GM12878 (cell line): ENCODE measurements around the gene P3H3.

Experiments used
- BMI1 ChIP-seq: fragments of 450-650 bp; IDR thresholded peaks from 2 replicates; pipeline ENCODE4 v1.6.1; 2016; ENCODE audit warnings: mild to moderate bottlenecking, moderate library complexity, borderline replicate concordance
- EP300 ChIP-seq, 2 experiments: fragments of 150-350 bp in 1 of 2; IDR thresholded peaks; 2 replicates each; pipeline ENCODE4 v1.6.1; 2011 to 2012; ENCODE audit warnings: low read depth in 2 of 2, low read length in 2 of 2, borderline replicate concordance in 1 of 2, improper control_type of control experiment in 1 of 2, inconsistent platforms in 1 of 2; ENCODE audit not compliant: control insufficient read depth in 1 of 2
- POLR2A ChIP-seq: IDR thresholded peaks from 2 replicates; pipeline ENCODE4 v1.6.1; 2011; ENCODE audit warnings: low read depth, mild to moderate bottlenecking, low read length
- TCF3 ChIP-seq: IDR thresholded peaks from 2 replicates; pipeline ENCODE4 v1.6.1; 2012; ENCODE audit warnings: low read depth, mild to moderate bottlenecking, low read length, borderline replicate concordance; ENCODE audit not compliant: insufficient read depth
- TF ChIP-seq, protein P1 (sequence below), 3 experiments: IDR thresholded peaks in 2 of 3; conservative IDR thresholded peaks in 1 of 3; 2 replicates each; pipeline ENCODE4 v1.5.1; 2011; ENCODE audit warnings: low read depth in 3 of 3, low read length in 3 of 3, mild to moderate bottlenecking in 3 of 3, control low read depth in 2 of 3, moderate library complexity in 2 of 3, inconsistent platforms in 1 of 3, mixed read lengths in 1 of 3; ENCODE audit not compliant: control insufficient read depth in 2 of 3, insufficient read depth in 1 of 3; ENCODE audit errors: extremely low read depth in 1 of 3

DNA sequence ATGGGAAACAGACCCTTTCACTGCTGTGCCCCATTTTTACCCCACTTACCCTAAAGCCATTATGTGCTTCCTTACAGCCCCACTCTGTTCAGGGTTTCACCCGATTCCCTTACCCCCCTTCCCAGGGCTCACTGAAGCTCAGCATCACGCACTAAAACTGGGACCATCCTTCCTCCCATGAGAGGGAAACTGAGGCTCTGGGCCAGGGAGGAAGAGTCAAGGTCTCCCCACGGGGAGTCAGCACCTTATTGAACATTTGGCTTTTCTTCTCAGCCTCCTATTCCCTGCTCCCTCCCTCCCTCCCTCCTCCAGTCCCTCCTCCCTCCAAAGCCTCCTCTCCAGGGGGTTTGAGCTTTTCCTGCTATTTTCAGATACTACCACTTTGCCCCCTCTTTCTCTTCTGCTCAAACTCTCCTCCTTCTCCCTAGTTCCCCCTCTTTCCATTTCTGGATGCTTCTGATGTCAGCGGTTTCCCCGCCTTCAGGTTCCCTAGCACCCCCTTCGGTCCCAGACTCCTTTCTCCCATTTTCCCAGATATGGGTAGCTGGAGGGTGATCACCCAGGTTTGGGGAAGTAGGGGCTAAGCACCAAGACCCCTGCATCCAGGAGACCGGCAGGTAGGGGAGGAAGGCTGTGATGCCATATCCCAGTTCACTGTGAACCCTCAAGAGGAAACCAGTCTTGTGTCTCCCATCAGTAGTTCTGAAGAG lies 5.6 kb upstream of the P3H3 start:
- TF ChIP-seq, protein P1, sequence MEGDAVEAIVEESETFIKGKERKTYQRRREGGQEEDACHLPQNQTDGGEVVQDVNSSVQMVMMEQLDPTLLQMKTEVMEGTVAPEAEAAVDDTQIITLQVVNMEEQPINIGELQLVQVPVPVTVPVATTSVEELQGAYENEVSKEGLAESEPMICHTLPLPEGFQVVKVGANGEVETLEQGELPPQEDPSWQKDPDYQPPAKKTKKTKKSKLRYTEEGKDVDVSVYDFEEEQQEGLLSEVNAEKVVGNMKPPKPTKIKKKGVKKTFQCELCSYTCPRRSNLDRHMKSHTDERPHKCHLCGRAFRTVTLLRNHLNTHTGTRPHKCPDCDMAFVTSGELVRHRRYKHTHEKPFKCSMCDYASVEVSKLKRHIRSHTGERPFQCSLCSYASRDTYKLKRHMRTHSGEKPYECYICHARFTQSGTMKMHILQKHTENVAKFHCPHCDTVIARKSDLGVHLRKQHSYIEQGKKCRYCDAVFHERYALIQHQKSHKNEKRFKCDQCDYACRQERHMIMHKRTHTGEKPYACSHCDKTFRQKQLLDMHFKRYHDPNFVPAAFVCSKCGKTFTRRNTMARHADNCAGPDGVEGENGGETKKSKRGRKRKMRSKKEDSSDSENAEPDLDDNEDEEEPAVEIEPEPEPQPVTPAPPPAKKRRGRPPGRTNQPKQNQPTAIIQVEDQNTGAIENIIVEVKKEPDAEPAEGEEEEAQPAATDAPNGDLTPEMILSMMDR (IDR thresholded peaks at IDR 0.05 in 2 of 3, conservative IDR thresholded peaks at IDR 0.05 in 1 of 3; ENCODE audit: control insufficient read depth in 2 of 3, extremely low read depth in 1 of 3, insufficient read depth in 1 of 3, low read depth in 3 of 3, low read length in 3 of 3) = no peak
- TF ChIP-seq BMI1 = no peak
- no peak for TF ChIP-seq POLR2A
- TF ChIP-seq TCF3 = no peak
- TF ChIP-seq EP300 (IDR thresholded peaks at IDR 0.05; ENCODE audit: borderline replicate concordance in 1 of 2, control insufficient read depth in 1 of 2, low read depth in 2 of 2, low read length in 2 of 2) = no peak
